Measurements from ENCODE around the gene CKAP2.
A peak's percentile ranks its signal among the peaks of the same experiment; 100 is the strongest.
"Not testable (repeated sequence)": the region's sequence is repeated elsewhere in the genome, so short reads cannot be mapped to it uniquely, and the experiment has no call there.

CKAP2 gene

DNA sequence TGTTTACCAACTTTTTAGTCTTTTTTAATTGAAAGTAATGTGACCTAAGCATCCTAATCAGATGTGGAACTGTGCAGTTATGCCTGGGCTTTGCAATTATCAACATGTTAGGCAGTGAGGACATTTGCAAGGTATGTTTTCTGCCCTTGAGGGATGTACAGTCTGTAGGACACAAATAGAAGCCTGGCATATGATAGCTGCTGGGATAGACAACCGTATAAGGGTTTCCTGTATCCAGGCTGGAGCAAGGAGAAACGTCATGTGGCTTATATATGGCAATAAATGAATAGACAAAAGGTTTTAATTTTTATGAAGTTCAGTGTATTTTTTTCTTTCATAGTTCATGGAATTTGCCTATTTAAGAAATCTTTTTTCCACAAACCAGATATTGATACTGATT, 2.8 kb upstream of the CKAP2 start:
- no peak for DNase-seq

- no peak for DNase-seq
These were observed 839 bp upstream of the CKAP2 start for GRCh38 chr13:52454459-52454819.

GRCh38 chr13:52455677-52456041, 381 bp downstream of the CKAP2 start:
- DNase-seq: peak; percentile 77

DNA sequence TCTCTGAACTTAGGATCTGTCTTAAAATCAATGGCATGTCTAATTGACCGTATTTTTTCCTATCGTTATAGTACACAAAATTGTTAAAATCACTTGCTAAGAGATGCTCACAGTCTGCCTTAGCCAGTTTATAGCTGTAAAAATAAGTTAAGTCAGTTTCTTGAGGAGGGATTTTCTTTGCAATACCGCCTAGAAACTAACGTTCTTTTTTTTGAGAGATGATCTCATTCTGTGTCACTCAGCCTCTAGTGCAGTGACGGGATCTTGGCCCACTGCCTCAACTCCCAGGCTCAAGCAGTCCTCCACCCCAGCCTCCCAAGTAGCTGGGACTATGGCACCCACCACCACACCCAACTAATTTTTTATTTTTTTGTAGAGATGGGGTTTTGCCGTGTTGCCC, 4.4 kb downstream of the CKAP2 start:
- no peak for DNase-seq

DNA sequence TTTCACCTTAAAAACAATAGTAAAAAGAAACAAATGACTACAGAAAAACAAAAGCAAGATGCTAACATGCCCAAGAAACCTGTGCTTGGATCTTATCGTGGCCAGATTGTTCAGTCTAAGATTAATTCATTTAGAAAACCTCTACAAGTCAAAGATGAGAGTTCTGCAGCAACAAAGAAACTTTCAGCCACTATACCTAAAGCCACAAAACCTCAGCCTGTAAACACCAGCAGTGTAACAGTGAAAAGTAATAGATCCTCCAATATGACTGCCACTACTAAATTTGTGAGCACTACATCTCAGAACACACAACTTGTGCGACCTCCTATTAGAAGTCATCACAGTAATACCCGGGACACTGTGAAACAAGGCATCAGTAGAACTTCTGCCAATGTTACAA, 6.0 kb downstream of the CKAP2 start:
- DNase-seq: no peak

- DNase-seq: no peak
These were observed 8.2 kb downstream of the CKAP2 start for GRCh38 chr13:52463526-52463925.

GRCh38 chr13:52468487-52468886, 13.2 kb downstream of the CKAP2 start:
- not testable (repeated sequence) for DNase-seq

GRCh38 chr13:52480677-52481428, 25.6 kb downstream of the CKAP2 start:
- DNase-seq: not testable (repeated sequence)

DNA sequence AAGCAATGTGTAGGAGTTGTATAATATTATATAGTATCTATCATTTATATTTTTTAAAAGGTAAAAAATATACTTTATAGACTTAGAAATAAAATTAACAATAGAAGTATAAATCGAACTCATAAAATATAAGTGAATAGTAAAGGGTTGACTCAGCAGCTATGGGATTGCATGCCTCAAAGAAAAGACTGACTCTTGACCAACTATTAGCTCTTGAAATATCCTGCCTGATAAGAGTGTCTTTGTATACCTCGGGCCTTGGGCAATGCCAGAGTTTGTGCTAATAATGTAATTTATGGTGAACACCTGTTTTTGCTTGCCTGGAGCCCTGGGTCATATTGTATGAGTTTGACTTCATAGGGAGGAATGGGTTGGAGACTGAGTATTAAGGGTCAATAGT, 31.8 kb downstream of the CKAP2 start:
- DNase-seq: not testable (repeated sequence)

- not testable (repeated sequence) for DNase-seq
These were observed 33.5 kb downstream of the CKAP2 start for GRCh38 chr13:52488763-52489162.

- DNase-seq: not testable (repeated sequence)
These were observed 35.7 kb downstream of the CKAP2 start for GRCh38 chr13:52491015-52491414.

GRCh38 chr13:52494241-52494640, 39.0 kb downstream of the CKAP2 start:
- not testable (repeated sequence) for DNase-seq

DNA sequence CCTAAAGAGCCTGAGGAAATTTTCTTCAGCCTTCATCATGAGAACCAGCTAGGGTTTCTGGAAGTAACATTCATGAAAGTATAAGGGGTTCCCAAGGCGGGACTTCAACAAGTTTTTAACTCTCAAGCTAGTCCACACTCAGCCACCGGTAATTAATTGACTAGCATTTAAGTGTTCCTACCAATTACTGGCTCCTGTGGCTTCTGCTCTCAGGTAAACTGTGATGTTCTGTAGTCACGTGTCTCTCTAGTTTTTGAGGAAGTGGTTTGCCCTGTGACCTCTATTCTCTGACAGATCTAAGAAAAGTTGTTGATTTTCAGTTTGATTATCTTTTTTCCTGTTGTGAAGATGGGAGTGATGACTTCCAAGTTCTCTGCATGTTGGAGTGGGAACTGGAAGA, 42.7 kb downstream of the CKAP2 start:
- not testable (repeated sequence) for DNase-seq

GRCh38 chr13:52502277-52502676, 47.0 kb downstream of the CKAP2 start:
- not testable (repeated sequence) for DNase-seq

GRCh38 chr13:52505843-52506242, 50.6 kb downstream of the CKAP2 start:
- not testable (repeated sequence) for DNase-seq

- not testable (repeated sequence) for DNase-seq
These were observed 54.3 kb downstream of the CKAP2 start for GRCh38 chr13:52509532-52509931.

DNA sequence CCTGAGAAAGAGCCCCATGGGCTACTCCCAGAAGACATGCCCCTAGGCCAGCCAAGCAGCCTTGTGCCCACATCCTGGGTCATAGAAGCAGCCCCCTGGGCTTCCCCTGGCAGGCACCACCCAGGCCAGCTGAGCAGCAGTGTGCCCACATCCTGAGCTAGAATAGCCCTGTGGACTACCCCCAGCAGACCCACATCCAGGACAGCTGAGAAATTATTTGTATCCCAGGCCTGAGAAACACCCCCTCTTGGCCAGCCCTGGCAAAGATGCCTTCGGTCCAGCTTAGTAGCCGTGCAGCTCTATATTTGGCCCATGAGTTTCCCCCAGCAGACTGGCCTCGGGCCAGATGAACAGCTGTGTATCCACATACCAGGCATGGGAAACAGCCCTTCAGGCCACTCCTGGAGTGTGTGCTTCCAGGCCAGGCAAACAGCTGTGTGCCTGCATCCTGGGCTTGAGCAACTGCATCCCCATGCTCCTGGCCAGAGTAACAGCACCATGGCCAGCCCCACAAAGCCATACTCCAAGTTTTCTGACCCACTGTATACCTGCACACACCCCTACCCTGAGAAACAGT, 55.0 kb downstream of the CKAP2 start:
- DNase-seq: not testable (repeated sequence)

DNA sequence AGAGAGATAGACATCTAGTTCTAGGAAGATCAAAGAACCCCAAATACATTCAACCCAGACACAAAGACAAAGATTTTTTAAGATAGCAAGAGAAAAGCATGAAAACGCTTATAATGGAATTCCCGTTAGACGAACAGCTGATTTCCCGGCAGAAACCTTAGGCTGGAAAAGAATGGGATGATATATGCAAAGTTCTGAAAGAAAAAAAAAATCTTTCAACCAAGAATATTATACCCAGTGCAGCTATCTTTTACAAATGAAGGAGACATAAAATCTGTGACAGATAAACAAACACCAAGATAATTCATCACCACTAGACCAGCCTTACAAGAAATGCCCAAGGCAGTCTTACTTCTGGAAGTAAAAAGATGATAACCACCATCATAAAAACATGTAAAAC, 56.3 kb downstream of the CKAP2 start:
- not testable (repeated sequence) for DNase-seq

- peak; percentile 3 for DNase-seq
These were observed 58.8 kb downstream of the CKAP2 start for GRCh38 chr13:52513957-52514596.

- not testable (repeated sequence) for DNase-seq
These were observed 68.0 kb downstream of the CKAP2 start for GRCh38 chr13:52523323-52523722.

Data from stimulated activated naive CD4-positive, alpha-beta T cell treated with Interleukin-2 at 50 U/mL for 16 hours (primary cell).